NCI-H128 (cell line): ENCODE results near the gene PHYHD1.
"Not testable (repeated sequence)": the region's sequence is repeated elsewhere in the genome, so short reads cannot be mapped to it uniquely, and the experiment has no call there.

Experiments used
- DNase-seq: peaks from one replicate; lab custom pipeline; 2025; ENCODE audit not compliant: unreplicated experiment; lab: John Stamatoyannopoulos, UW

The PHYHD1 gene

GRCh38 chr9:128919402-128920089 lies 1.2 kb upstream of the PHYHD1 start:
- DNase-seq = no peak

GRCh38 chr9:128921881-128922763 lies 1.3 kb downstream of the PHYHD1 start:
- no peak for DNase-seq

- DNase-seq = no peak
Observed at GRCh38 chr9:128923493-128923883, 2.7 kb downstream of the PHYHD1 start.

GRCh38 chr9:128927731-128928411 lies 7.1 kb downstream of the PHYHD1 start:
- peak; percentile 2 for DNase-seq

- no peak for DNase-seq
Observed at GRCh38 chr9:128928624-128929023, 7.8 kb downstream of the PHYHD1 start.

- DNase-seq = no peak
Observed at GRCh38 chr9:128929560-128929959, 8.8 kb downstream of the PHYHD1 start.

GRCh38 chr9:128933731-128934130 lies 12.9 kb downstream of the PHYHD1 start:
- no peak for DNase-seq

GRCh38 chr9:128936171-128936865 lies 15.5 kb downstream of the PHYHD1 start:
- no peak for DNase-seq

- no peak for DNase-seq
Observed at GRCh38 chr9:128937310-128938165, 16.8 kb downstream of the PHYHD1 start.

- DNase-seq = no peak
Observed at GRCh38 chr9:128940271-128940921, 19.6 kb downstream of the PHYHD1 start.

- no peak for DNase-seq
Observed at GRCh38 chr9:128940946-128941755, 20.4 kb downstream of the PHYHD1 start.

GRCh38 chr9:128943832-128944620 lies 23.2 kb downstream of the PHYHD1 start:
- no peak for DNase-seq

GRCh38 chr9:128944966-128945365 lies 24.2 kb downstream of the PHYHD1 start:
- not testable (repeated sequence) for DNase-seq

- no peak for DNase-seq
Observed at GRCh38 chr9:128945798-128946501, 25.2 kb downstream of the PHYHD1 start.

- no peak for DNase-seq
Observed at GRCh38 chr9:128946571-128947276, 25.9 kb downstream of the PHYHD1 start.

- DNase-seq = no peak
Observed at GRCh38 chr9:128947277-128947526, 26.4 kb downstream of the PHYHD1 start.
